Measurements from ENCODE around the gene HIVEP2.

The HIVEP2 gene

GRCh38 chr6:142790257-142790656, 154.7 kb downstream of the HIVEP2 start:
- DNase-seq (ENCODE audit: low spot score) = no peak
- FAIRE-seq = no peak

- DNase-seq (ENCODE audit: low spot score) = no peak
- no peak for FAIRE-seq
Observed at GRCh38 chr6:142787422-142787821, 157.6 kb downstream of the HIVEP2 start.

GRCh38 chr6:142786476-142786875, 158.5 kb downstream of the HIVEP2 start:
- FAIRE-seq (no peak), DNase-seq (ENCODE audit: low spot score) (no peak)

- FAIRE-seq (no peak), DNase-seq (ENCODE audit: low spot score) (no peak)
Observed at GRCh38 chr6:142784344-142784743, 160.6 kb downstream of the HIVEP2 start.

- FAIRE-seq = no peak
- no peak for DNase-seq (ENCODE audit: low spot score)
Observed at GRCh38 chr6:142783499-142783898, 161.5 kb downstream of the HIVEP2 start.

GRCh38 chr6:142781129-142781528, 163.8 kb downstream of the HIVEP2 start:
- no peak for FAIRE-seq

GRCh38 chr6:142773859-142774648, 170.9 kb downstream of the HIVEP2 start:
- no peak for FAIRE-seq

More at GRCh38 chr6:142781129-142781528, 163.8 kb downstream of the HIVEP2 start:
- DNase-seq (ENCODE audit: low spot score) = no peak

GRCh38 chr6:142773324-142773723, 171.7 kb downstream of the HIVEP2 start:
- no peak for FAIRE-seq
- DNase-seq (ENCODE audit: low spot score) = no peak

More at GRCh38 chr6:142773859-142774648, 170.9 kb downstream of the HIVEP2 start:
- DNase-seq (ENCODE audit: low spot score) = no peak

GRCh38 chr6:142771162-142771561, 173.8 kb downstream of the HIVEP2 start:
- no peak for DNase-seq (ENCODE audit: low spot score)

GRCh38 chr6:142765306-142765705, 179.7 kb downstream of the HIVEP2 start:
- DNase-seq (ENCODE audit: low spot score) (no peak), FAIRE-seq (no peak)

More at GRCh38 chr6:142771162-142771561, 173.8 kb downstream of the HIVEP2 start:
- FAIRE-seq = no peak

- FAIRE-seq = peak; percentile 17
- DNase-seq (ENCODE audit: low spot score) = peak; percentile 21
Observed at GRCh38 chr6:142764311-142764710, 180.7 kb downstream of the HIVEP2 start.

GRCh38 chr6:142763205-142763604, 181.8 kb downstream of the HIVEP2 start:
- DNase-seq (ENCODE audit: low spot score) (peak; percentile 72), FAIRE-seq (peak; percentile 33)

GRCh38 chr6:142761756-142762155, 183.2 kb downstream of the HIVEP2 start:
- no peak for DNase-seq (ENCODE audit: low spot score)
- FAIRE-seq = no peak

- no peak for FAIRE-seq
- DNase-seq (ENCODE audit: low spot score) = peak; percentile 68
Observed at GRCh38 chr6:142760152-142760551, 184.8 kb downstream of the HIVEP2 start.

GRCh38 chr6:142758629-142759025, 186.3 kb downstream of the HIVEP2 start:
- DNase-seq (ENCODE audit: low spot score) = no peak
- FAIRE-seq = no peak

- no peak for DNase-seq (ENCODE audit: low spot score)
- FAIRE-seq = no peak
Observed at GRCh38 chr6:142757852-142758628, 186.9 kb downstream of the HIVEP2 start.

- FAIRE-seq (peak; percentile 85), DNase-seq (ENCODE audit: low spot score) (peak; percentile 93)
Observed at GRCh38 chr6:142756215-142756630, 188.8 kb downstream of the HIVEP2 start.

- FAIRE-seq = no peak
- no peak for DNase-seq (ENCODE audit: low spot score)
Observed at GRCh38 chr6:142753196-142753595, 191.8 kb downstream of the HIVEP2 start.

- no peak for DNase-seq (ENCODE audit: low spot score)
- FAIRE-seq = no peak
Observed at GRCh38 chr6:142752348-142752747, 192.6 kb downstream of the HIVEP2 start.

GRCh38 chr6:142751452-142751851, 193.5 kb downstream of the HIVEP2 start:
- DNase-seq (ENCODE audit: low spot score) (no peak), FAIRE-seq (no peak)

- no peak for DNase-seq (ENCODE audit: low spot score)
Observed at GRCh38 chr6:142750998-142751397, 194.0 kb downstream of the HIVEP2 start.

GRCh38 chr6:142749556-142749955, 195.4 kb downstream of the HIVEP2 start:
- DNase-seq (ENCODE audit: low spot score) (no peak), FAIRE-seq (no peak)

More at GRCh38 chr6:142750998-142751397, 194.0 kb downstream of the HIVEP2 start:
- no peak for FAIRE-seq

All from RCC 7860 (cell line).